GM21619 (cell line): Measurements from ENCODE around the gene EPHA6.
"Not testable (repeated sequence)": the region's sequence is repeated elsewhere in the genome, so short reads cannot be mapped to it uniquely, and the experiment has no call there.

Experiments
- ATAC-seq: cut with Tn5 transposase; IDR thresholded peaks from one replicate; pipeline ENCODE4 v1.9.1; 2021; ENCODE audit not compliant: unreplicated experiment

The EPHA6 gene

GRCh38 chr3:97409612-97410011, 595.2 kb downstream of the EPHA6 start:
- no peak for ATAC-seq

- no peak for ATAC-seq
Observed at GRCh38 chr3:97421565-97421964, 607.2 kb downstream of the EPHA6 start.

DNA sequence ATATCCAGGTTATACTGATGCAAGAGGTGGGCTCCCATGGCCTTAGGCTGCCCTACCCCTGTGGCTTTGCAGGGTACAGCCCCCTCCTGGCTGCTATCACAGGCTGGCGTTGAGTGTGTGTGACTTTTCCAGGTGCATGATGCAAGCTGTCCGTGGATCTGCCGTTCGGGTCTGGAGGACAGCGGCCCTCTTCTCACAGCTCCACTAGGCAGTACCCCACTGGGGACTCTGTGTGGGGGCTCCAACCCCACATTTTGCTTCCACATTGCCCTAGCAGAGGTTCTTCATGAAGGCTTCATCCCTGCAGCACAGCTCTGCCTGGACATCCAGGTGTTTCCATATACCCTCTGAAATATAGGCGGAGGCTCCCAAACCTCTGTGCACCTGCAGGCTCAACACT, 610.6 kb downstream of the EPHA6 start:
- ATAC-seq = no peak

DNA sequence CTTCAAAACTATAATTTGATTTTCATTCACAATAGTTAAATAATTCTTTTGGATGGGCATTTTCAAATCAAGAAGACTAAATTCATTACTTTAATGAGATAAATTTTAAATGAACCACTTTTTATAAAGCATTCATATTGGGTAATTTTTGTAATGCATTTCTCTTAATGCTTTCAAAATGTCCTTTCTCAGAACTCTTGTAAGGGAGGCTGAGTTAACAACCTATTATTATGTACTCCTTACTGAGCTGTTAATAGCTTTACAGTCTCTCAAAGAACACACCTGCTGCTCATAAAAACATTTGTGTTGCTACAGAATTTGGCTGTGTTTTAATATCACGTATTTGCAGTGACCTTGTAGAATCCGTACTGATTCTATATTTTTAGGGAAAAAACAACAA, 616.2 kb downstream of the EPHA6 start:
- no peak for ATAC-seq

DNA sequence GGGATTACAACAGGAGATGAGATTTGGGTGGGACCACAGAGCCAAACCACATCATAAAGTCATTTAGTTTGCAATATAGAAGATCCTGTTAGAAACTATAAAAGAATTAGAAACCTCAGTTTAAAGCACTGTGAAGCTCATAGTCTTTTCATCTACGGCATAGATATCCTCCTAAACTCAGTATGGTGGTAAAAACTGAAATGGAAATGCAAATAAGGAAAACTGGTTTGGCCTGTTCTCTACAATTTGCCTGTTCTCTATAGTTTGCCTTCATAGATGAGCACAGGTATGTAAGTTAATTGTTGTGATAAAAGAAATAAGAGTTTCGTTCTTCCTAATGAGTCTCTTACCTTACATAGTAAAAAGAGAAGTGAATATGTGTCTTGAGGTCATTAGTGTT, 618.5 kb downstream of the EPHA6 start:
- ATAC-seq = no peak

DNA sequence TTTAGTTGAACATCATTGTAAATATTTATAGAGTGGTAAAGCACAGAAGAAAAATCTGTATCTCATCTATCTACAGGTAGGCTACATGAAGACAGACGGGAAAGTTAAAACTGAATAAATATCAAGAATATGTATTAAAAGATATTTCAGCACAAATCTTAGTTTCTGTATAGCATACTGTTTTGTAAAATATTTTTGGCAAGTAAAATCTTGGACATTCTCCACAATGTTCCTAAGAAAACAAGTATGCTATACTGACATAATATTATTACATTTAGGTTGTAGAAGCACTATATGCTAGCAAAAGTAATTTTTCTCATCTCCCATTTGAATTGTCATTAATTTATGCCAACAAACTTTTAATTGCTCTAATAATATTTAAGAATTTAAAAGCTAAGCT, 623.7 kb downstream of the EPHA6 start:
- ATAC-seq = no peak

DNA sequence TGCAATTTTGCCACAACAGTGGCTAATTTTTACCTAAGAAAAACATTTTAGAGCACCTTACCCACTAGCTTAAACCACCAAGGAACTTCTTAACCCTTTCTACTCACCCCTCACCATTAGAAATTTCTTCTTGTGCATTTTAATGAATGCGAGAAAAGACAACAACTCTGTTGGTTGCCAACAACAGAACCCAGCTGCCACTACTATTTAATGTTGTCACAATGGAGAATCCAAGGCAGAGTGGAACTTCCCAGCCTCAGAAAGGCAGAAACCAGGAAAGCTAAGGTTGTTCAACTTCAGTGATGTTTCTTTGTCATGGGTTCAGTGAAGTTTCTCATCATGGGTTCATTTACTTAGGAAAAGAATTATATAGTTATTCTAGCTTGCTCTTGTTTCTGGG, 625.0 kb downstream of the EPHA6 start:
- no peak for ATAC-seq

GRCh38 chr3:97464035-97464434, 649.6 kb downstream of the EPHA6 start:
- ATAC-seq = no peak

DNA sequence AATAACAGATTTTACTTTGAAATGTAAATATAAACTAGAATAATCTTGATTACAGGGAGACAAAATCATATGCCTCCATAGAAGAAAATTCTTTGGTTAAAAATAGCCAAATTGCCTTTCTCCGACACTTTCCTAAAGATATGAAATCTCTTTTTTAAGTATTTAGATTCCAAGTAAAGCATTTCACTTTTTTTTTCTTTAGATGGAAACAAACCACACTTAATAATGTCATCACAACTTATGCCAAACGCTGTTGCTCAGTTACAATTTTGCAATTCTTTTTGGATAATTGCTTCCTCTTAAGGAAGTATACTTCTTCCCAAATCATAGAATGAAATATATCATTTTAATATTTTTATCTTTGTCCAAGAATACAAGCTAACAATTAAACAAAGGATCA, 656.1 kb downstream of the EPHA6 start:
- no peak for ATAC-seq

DNA sequence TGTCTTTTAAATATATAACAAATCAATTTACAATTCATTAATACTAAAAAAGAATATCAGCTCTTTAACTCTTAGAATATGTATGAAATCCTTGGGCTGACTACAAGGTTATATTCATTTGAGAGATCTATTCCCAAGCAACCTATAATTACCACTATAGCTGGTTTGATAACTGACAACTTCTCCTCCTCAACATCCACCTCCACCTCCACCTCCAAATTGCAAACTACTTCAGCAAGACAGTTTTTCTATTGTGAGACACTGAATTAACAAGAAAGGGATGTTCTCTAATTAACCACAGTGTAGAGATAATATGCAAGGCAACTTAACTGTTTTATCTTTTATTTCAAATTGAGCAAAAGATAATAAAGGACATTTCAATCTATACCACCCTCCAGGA, 665.3 kb downstream of the EPHA6 start:
- ATAC-seq = no peak

DNA sequence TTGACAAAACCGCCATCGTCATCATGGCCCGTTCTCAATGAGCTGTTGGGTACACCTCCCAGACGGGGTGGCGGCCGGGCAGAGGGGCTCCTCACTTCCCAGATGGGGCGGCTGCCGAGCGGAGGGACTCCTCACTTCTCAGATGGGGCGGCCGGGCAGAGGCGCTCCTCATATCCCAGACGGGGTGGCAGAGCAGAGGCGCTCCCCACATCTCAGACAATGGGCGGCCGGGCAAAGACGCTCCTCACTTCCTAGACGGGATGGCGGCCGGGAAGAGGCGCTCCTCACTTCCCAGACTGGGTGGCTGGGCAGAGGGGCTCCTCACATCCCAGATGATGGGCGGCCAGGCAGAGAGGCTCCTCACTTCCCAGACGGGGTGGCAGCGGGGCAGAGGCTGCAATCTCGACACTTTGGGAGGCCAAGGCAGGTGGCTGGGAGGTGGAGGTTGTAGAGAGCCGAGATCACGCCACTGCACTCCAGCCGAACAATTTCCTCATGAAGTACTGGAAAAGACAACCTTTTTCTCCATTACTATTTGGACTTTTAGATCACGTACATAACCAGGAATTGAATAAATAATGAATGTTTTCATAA, 666.4 kb downstream of the EPHA6 start:
- ATAC-seq = not testable (repeated sequence)

DNA sequence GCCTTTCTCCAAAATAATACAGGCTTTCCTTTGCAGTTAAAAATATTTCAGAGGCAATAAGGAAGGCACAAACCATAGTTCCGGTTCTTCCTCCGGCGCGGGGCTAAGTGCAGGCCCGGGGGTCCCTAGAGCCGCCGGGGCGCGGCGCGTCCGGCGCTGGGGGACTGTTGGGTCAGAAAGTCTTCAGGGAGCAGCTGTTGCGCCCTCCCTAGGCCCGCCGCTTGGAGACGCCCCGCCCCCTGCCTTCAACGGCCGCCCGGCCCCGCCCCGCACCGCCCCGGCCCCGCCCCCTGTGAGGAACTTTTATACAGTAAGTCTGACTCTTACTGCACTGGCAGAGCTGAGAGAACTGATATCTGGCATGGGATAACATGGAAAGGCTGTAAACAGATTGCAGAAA, 667.0 kb downstream of the EPHA6 start:
- ATAC-seq = no peak

DNA sequence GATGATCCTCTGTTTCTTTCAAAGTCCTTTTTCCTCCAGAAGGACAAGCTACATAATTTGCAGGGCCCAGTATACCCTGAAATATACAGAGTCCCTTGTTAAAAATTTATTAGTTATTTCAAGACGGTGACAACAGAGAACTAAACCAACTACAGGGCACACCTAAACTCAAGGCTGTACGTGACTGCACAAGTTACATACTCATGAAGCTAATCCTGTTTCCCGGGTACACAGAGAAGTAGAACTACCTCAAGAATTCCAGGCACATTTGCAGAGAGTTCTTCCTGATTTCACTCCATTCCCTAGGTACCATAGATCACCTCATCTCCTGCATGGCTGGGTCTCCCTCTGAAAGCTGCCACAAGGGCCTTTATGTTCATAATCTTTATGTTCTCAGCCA, 670.8 kb downstream of the EPHA6 start:
- ATAC-seq = no peak

DNA sequence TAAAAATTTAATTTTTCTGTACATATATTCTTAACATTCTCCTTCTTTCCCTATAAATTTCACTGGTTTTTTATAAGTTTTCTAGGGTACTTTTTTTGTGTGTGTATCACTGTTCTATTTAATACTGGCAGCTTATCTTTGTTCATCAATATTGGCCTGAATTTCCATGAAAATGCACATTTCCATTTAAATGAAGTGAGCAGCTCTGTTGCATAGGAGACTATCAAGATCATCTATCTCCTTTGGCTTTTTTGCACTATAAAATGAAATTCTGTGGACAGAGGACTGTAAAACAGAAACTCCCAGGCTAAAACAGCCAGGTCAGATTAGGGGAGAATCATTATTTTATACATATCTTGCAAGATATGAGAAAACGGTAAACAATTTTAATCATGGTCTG, 673.2 kb downstream of the EPHA6 start:
- no peak for ATAC-seq

DNA sequence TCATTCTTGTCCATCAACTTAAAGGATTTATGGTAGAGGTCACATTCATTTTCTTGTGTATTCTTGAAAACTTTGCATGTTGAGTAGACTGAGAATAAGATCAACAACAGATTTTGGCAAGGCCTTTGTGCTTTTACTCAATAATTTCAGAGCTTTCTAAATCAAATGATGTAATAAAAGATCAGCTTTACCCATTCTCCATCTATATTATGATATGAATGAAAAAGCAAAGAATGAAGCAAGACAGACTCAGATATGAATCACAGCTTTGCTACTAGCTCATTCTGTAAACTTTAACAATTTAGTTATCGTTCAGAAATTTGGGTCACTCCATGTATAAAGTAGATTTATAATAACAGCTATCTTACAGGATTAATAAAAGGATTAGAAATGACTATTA, 674.3 kb downstream of the EPHA6 start:
- no peak for ATAC-seq

DNA sequence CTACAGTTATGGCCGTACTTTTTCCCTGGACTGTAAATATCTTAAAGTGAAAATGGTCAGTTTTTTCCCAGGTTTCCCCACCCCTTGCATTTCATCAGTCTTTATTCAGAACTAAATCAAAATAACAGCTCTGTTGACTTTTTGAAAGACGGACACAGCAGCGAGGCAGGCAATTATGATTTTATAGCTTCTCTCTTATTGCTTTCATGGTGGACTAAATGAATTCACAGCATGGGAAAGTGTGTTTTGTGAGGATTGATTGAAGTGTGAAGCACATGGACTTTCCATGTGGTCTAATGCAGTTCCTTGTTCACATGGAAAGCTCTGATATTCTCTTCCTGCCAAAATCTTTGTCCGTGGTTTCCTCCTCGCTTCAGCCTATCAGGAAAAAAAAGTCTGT, 681.5 kb downstream of the EPHA6 start:
- no peak for ATAC-seq

DNA sequence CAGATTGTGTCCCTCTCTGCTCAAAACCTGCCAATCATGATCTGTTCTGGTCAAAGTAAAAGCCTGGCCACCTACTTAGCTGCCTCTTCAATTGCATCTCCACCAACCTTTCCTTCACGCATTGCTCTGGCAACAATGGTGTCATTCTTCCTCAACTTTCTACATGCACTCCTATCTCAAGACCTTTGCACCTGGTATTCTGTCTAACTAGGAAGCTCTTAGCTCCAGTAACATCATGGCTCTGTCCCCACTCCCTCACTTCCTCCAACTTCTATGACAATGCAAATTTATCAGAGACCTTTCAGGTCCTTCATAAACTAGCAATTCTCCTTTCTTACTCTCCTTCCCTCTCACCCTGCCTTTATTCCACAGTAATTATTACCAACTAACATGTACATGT, 682.7 kb downstream of the EPHA6 start:
- no peak for ATAC-seq

DNA sequence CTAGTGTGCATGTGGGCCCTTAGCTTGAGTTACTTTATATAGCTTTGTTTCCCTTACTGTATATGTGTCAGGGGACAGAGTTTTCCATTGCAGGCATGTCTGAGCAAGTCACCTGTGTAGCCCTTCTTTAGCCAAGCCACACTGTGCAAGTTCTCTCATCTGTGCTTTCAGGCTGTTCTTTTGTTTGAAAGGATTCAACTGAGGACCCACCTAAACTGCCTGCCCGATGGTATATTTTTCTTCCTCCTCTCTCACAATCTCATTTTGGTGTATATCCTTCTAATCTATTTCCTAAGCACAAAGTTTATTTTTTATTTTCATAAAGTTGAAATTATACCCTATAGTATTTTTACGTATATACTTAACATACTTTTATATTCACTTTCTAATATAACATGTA, 690.1 kb downstream of the EPHA6 start:
- no peak for ATAC-seq

DNA sequence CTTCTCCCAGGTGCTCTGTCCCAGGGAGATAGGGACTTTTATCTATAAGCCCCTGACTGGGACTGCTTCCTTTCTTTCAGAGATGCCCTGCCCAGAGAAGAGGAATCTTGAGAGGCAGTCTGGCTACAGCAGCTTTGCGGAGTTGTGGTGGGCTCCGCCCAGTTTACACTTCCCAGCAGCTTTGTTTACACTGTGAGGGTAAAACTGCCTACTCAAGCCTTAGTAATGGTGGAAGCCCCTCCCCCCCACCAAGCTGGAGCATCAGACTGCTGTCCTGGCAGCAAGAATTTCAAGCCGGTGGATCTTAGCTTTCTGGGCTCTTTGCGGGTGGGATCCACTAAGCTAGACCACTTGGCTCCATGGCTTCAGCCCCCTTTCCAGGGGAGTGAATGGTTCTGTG, 696.4 kb downstream of the EPHA6 start:
- ATAC-seq = no peak

GRCh38 chr3:97515076-97515475, 700.7 kb downstream of the EPHA6 start:
- ATAC-seq = no peak

GRCh38 chr3:97530691-97531090, 716.3 kb downstream of the EPHA6 start:
- no peak for ATAC-seq

- not testable (repeated sequence) for ATAC-seq
Observed at GRCh38 chr3:97547573-97547972, 733.2 kb downstream of the EPHA6 start.

- ATAC-seq = no peak
Observed at GRCh38 chr3:97550408-97550807, 736.0 kb downstream of the EPHA6 start.

GRCh38 chr3:97552186-97552585, 737.8 kb downstream of the EPHA6 start:
- ATAC-seq = no peak
